Measurements from ENCODE around the gene NT5C2. TPM values are rescaled to one million over a fixed set of nuclear protein-coding genes. Genes with fewer than 3 reads are reported as not detected.

Gene NT5C2
- total and polyA plus RNA-seq, 2 donors (not counting 1 experiment from before 2014, with no cell fraction given) = 38.6 to 80.8 TPM

DNA sequence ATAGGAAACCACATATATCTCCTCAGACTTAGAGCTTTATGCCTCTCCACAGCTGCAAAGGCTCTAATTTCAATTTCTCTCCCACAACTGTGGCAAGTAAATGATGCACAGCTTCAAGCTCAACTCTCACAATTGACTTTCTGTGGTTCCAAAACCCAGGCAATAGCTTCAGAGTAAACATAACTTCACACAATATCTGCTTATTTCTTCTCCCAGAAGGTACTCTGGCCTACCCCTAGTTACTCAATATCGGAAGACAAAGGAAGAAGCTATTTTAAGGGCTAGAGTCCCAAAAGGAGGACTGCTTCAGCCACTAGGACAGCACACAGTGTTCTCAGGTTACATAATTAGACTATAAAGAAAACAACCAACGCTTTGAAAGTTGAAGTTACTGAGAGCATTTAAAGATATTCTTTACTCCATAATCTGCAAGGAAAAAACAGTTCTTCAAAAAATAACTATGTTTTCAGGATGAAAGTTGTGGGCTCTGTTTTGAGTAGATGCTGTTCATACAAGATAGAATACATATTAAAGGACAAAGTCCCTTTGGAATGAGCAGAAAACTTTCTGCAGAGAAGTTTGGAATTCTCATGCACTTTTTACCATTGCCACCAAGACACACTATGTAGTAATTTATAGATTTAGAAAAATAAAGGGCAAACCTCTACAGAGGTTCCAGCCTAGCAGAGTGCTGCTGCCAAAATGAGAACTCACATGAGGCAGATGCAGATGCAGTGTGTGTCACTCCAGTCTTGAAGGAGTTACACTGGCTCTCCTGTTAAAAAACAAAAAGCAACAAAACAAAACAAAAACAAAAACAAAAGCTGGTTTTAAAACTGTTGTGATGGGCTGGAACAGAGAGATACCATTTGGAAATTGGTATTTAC, 81.8 kb downstream of the NT5C2 start:
- WGBS (ENCODE audit: insufficient coverage) = no CpG with 5 or more reads among the region's 2 CpGs
- no peak overlapping the region for H2AFZ ChIP-seq (ENCODE audit: insufficient read depth, low read depth, low read length, poor library complexity, severe bottlenecking)
- no peak overlapping the region for H3K4me2 ChIP-seq (replicated peaks; ENCODE audit: low read depth, low read length, poor library complexity, severe bottlenecking)
- no peak overlapping the region for H3K9ac ChIP-seq (ENCODE audit: low read length)
- peaks cover 2% of the 10 kb centered on the region for H3K4me1 Mint-ChIP-seq
- no peaks in the 10 kb centered on the region for H3K27me3 Mint-ChIP-seq
- H3K4me1 ChIP-seq (ENCODE audit: control insufficient read depth in 2 of 2, insufficient read depth in 2 of 2, low read length in 2 of 2) = no peaks in the 10 kb centered on the region
- no peak overlapping the region for H3K4me3 Mint-ChIP-seq
- no peak for ATAC-seq (ENCODE audit: low read depth)
- CTCF ChIA-PET = interaction anchor here (0.6 kb wide), 1 partner anchor 1078 kb away, joined by 4 read pairs; no protein-coding TSS in a partner anchor
- H3K4me3 ChIP-seq (ENCODE audit: control extremely low read depth in 1 of 5, extremely low read depth in 1 of 5, insufficient read depth in 1 of 5, low read depth in 2 of 5, low read length in 4 of 5) = no peak overlapping the region
- H3K27ac Mint-ChIP-seq = no peak overlapping the region
- H3K9me3 Mint-ChIP-seq (ENCODE audit: insufficient read depth) = no peaks in the 10 kb centered on the region
- POLR2A ChIA-PET = no interaction called here
- DNase-seq = no peak
- peaks cover 11% of the 10 kb centered on the region for H3K79me2 ChIP-seq (ENCODE audit: control insufficient read depth, insufficient read depth, low read length)
- TF ChIP-seq, protein P1, sequence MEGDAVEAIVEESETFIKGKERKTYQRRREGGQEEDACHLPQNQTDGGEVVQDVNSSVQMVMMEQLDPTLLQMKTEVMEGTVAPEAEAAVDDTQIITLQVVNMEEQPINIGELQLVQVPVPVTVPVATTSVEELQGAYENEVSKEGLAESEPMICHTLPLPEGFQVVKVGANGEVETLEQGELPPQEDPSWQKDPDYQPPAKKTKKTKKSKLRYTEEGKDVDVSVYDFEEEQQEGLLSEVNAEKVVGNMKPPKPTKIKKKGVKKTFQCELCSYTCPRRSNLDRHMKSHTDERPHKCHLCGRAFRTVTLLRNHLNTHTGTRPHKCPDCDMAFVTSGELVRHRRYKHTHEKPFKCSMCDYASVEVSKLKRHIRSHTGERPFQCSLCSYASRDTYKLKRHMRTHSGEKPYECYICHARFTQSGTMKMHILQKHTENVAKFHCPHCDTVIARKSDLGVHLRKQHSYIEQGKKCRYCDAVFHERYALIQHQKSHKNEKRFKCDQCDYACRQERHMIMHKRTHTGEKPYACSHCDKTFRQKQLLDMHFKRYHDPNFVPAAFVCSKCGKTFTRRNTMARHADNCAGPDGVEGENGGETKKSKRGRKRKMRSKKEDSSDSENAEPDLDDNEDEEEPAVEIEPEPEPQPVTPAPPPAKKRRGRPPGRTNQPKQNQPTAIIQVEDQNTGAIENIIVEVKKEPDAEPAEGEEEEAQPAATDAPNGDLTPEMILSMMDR (IDR thresholded peaks at IDR 0.05) = no peak
- no peak for TF ChIP-seq EZH2 (IDR thresholded peaks at IDR 0.05; ENCODE audit: borderline replicate concordance, insufficient read depth, low read depth, low read length, poor library complexity, severe bottlenecking)
- H4K20me1 ChIP-seq (ENCODE audit: control insufficient read depth, insufficient read depth, low read length, poor library complexity, severe bottlenecking) = no peaks in the 10 kb centered on the region
- H3K36me3 ChIP-seq (replicated peaks in 1 of 2; ENCODE audit: control extremely low read depth in 1 of 2, control insufficient read depth in 1 of 2, extremely low read depth in 1 of 2, insufficient read depth in 2 of 2, low read length in 1 of 2) = peaks cover 5% of the 10 kb centered on the region in 2 experiments
- H3K27ac ChIP-seq (ENCODE audit: low read length in 2 of 2) = no peak overlapping the region
- intact Hi-C loops (cut with micrococcal nuclease) = no loop called here
- no peaks in the 10 kb centered on the region for H3K27me3 ChIP-seq (replicated peaks in 1 of 4; ENCODE audit: control extremely low read depth in 1 of 4, control insufficient read depth in 3 of 4, insufficient read depth in 4 of 4, low read length in 3 of 4)
- no peaks in the 10 kb centered on the region for H3K9me3 ChIP-seq (ENCODE audit: control extremely low read depth in 1 of 3, control insufficient read depth in 2 of 3, insufficient read depth in 1 of 3, low read length in 2 of 3)

DNA sequence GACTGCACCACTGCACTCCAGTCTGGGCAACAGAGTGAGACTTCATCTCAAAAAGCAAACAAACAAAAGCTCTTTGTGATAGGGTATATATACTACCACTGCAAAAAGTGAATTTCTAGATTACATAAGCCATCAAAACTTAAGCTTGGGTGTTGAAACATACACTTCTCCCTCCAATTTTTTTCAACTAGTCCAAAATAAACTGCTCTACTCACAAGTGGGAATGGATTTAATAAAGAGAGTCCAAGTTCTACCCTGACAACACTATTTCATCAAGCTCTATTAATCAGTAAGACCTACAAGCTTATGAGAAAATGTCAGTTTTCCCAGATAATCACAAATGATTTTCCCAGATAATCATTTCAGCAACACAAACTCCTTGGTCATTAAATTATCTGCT, 82.7 kb downstream of the NT5C2 start:
- ChIA-PET POLR2A (no interaction called here), CTCF (no interaction called here)
- intact Hi-C loops (cut with micrococcal nuclease) = no loop called here

More for the DNA sequence above, 82.7 kb downstream of the NT5C2 start:
- TF ChIP-seq, protein P1 (IDR thresholded peaks at IDR 0.05) = no peak
- no peak for TF ChIP-seq EZH2 (IDR thresholded peaks at IDR 0.05; ENCODE audit: borderline replicate concordance, insufficient read depth, low read depth, low read length, poor library complexity, severe bottlenecking)
- Histone ChIP-seq H3K79me2 (ENCODE audit: control insufficient read depth, insufficient read depth, low read length) (peaks cover 11% of the 10 kb centered on the region), H3K9me3 (ENCODE audit: control extremely low read depth in 1 of 3, control insufficient read depth in 2 of 3, insufficient read depth in 1 of 3, low read length in 2 of 3) (no peaks in the 10 kb centered on the region), H2AFZ (ENCODE audit: insufficient read depth, low read depth, low read length, poor library complexity, severe bottlenecking) (no peak overlapping the region), H3K4me2 (replicated peaks; ENCODE audit: low read depth, low read length, poor library complexity, severe bottlenecking) (no peak overlapping the region), H3K27me3 (replicated peaks in 1 of 4; ENCODE audit: control extremely low read depth in 1 of 4, control insufficient read depth in 3 of 4, insufficient read depth in 4 of 4, low read length in 3 of 4) (no peaks in the 10 kb centered on the region), H3K4me3 (ENCODE audit: control extremely low read depth in 1 of 5, extremely low read depth in 1 of 5, insufficient read depth in 1 of 5, low read depth in 2 of 5, low read length in 4 of 5) (no peak overlapping the region), H3K27ac (ENCODE audit: low read length in 2 of 2) (no peak overlapping the region), H3K4me1 (ENCODE audit: control insufficient read depth in 2 of 2, insufficient read depth in 2 of 2, low read length in 2 of 2) (no peaks in the 10 kb centered on the region), H3K9ac (ENCODE audit: low read length) (no peak overlapping the region), H3K36me3 (replicated peaks in 1 of 2; ENCODE audit: control extremely low read depth in 1 of 2, control insufficient read depth in 1 of 2, extremely low read depth in 1 of 2, insufficient read depth in 2 of 2, low read length in 1 of 2) (peaks cover 5 to 13% of the 10 kb centered on the region in 2 experiments), H4K20me1 (ENCODE audit: control insufficient read depth, insufficient read depth, low read length, poor library complexity, severe bottlenecking) (no peaks in the 10 kb centered on the region)
- Mint-ChIP-seq H3K4me3 (no peak overlapping the region), H3K27ac (no peak overlapping the region), H3K9me3 (ENCODE audit: insufficient read depth) (no peaks in the 10 kb centered on the region), H3K27me3 (no peaks in the 10 kb centered on the region), H3K4me1 (peaks cover 2% of the 10 kb centered on the region)
- no peak for DNase-seq
- no peak for ATAC-seq (ENCODE audit: low read depth)

Data from B cell (primary cell).